CD1c-positive myeloid dendritic cell (primary cell): Measurements from ENCODE around the gene EPHA5.
"Not testable (repeated sequence)": the region's sequence is repeated elsewhere in the genome, so short reads cannot be mapped to it uniquely, and the experiment has no call there.

Source experiments
- DNase-seq: peaks from one replicate; pipeline ENCODE4 v3.0.0-alpha.2; 2016; ENCODE audit errors: extremely low spot score

The EPHA5 gene

GRCh38 chr4:65370709-65371108 is 299.6 kb downstream of the EPHA5 start:
- no peak for DNase-seq

- DNase-seq, result no peak
These were observed 303.0 kb downstream of the EPHA5 start for GRCh38 chr4:65367306-65367705.

- no peak for DNase-seq
These were observed 311.4 kb downstream of the EPHA5 start for GRCh38 chr4:65358914-65359313.

- no peak for DNase-seq
These were observed 317.2 kb downstream of the EPHA5 start for GRCh38 chr4:65353098-65353497.

- no peak for DNase-seq
These were observed 325.9 kb downstream of the EPHA5 start for GRCh38 chr4:65344278-65344825.

- no peak for DNase-seq
These were observed 326.9 kb downstream of the EPHA5 start for GRCh38 chr4:65343342-65343741.

- DNase-seq, result no peak
These were observed 328.7 kb downstream of the EPHA5 start for GRCh38 chr4:65341557-65341956.

- DNase-seq, result no peak
These were observed 329.7 kb downstream of the EPHA5 start for GRCh38 chr4:65340382-65341109.

GRCh38 chr4:65337371-65337770 is 332.9 kb downstream of the EPHA5 start:
- DNase-seq, result no peak

GRCh38 chr4:65336465-65336864 is 333.8 kb downstream of the EPHA5 start:
- DNase-seq, result no peak

- no peak for DNase-seq
These were observed 353.8 kb downstream of the EPHA5 start for GRCh38 chr4:65316534-65316933.

GRCh38 chr4:65311120-65311519 is 359.2 kb downstream of the EPHA5 start:
- DNase-seq, result no peak

- DNase-seq, result no peak
These were observed 359.7 kb downstream of the EPHA5 start for GRCh38 chr4:65310586-65310985.

GRCh38 chr4:65308626-65309025 is 361.7 kb downstream of the EPHA5 start:
- DNase-seq, result not testable (repeated sequence)

- no peak for DNase-seq
These were observed 368.1 kb downstream of the EPHA5 start for GRCh38 chr4:65302145-65302544.

- DNase-seq, result no peak
These were observed 374.0 kb downstream of the EPHA5 start for GRCh38 chr4:65296246-65296645.

GRCh38 chr4:65287071-65287470 is 383.2 kb downstream of the EPHA5 start:
- no peak for DNase-seq
